SU-DHL-6 (cell line): ENCODE measurements around the gene HIKESHI.

Experiments
- EZH2phosphoT487 ChIP-seq: fragments of 200-600 bp; sonication (generic), shearing (Covaris generic); conservative IDR thresholded peaks from 2 replicates; pipeline ENCODE4 v1.6.1; 2018; ENCODE audit warnings: mild to moderate bottlenecking, antibody characterized with exemption, low read length, moderate library complexity, mixed read lengths
- TF ChIP-seq, protein P1 (sequence below): fragments of 200-600 bp; sonication (generic); IDR thresholded peaks from one replicate; pipeline ENCODE4 v1.5.1; 2017; ENCODE audit warnings: antibody characterized with exemption, mild to moderate bottlenecking, low read length, moderate library complexity; ENCODE audit not compliant: insufficient read depth, poor library complexity, severe bottlenecking

DNA sequence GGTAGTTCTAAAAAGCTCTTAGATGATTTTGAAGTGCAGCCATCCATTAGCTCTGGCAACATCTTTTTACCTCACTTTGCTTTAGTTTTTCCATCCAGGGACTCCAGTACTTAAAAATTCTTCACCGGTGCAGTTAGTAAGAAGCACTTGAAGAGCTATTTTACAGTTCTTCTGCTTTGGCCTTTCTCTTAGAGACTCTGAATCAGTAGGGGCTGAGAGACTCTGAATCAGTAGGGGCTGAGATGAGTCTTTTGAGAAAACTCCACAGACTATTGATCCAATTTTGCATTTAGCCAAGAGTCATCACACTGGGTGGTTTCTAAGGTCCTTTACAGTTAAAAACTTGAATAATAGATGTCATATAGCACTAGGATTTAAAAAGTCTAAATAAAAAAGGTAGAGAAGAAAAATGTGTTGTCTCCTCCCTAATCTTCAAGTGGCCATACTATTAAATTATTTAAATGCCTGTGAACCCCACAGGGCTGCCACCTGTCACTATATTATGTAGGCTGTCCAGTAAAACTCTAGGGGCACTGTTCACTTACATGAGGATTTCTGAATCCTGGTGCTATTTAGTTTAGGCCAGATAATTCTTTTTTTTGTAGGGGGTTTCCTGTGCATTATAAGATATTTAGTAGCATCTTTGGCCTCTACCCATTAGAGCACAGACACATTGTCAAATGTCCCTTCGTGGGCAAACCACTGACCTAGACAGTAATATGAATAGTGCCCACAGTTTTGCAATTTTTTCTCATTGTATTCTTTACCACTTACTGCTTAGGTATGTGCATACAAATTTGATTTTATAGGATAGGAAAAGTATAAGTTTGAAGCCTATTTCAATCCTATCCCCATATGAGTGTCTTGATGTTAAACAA, 26.3 kb upstream of the HIKESHI start:
- TF ChIP-seq, protein P1, sequence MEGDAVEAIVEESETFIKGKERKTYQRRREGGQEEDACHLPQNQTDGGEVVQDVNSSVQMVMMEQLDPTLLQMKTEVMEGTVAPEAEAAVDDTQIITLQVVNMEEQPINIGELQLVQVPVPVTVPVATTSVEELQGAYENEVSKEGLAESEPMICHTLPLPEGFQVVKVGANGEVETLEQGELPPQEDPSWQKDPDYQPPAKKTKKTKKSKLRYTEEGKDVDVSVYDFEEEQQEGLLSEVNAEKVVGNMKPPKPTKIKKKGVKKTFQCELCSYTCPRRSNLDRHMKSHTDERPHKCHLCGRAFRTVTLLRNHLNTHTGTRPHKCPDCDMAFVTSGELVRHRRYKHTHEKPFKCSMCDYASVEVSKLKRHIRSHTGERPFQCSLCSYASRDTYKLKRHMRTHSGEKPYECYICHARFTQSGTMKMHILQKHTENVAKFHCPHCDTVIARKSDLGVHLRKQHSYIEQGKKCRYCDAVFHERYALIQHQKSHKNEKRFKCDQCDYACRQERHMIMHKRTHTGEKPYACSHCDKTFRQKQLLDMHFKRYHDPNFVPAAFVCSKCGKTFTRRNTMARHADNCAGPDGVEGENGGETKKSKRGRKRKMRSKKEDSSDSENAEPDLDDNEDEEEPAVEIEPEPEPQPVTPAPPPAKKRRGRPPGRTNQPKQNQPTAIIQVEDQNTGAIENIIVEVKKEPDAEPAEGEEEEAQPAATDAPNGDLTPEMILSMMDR: no peak
- TF ChIP-seq EZH2phosphoT487: no peak
